K562 (cell line): Measurements from ENCODE around the gene OPA1. TPM values are rescaled to one million over a fixed set of nuclear protein-coding genes. Genes with fewer than 3 reads are reported as not detected.

Experiments
- BRCA1 ChIP-seq, 2 experiments: fragments of 450-650 bp in 1 of 2; sonication (generic) in 1 of 2; formaldehyde crosslinking in 1 of 2; IDR thresholded peaks; 2 replicates each; pipeline versions ENCODE4 v1.5.0 to v1.6.1; 2017 to 2020; ENCODE audit warnings: mild to moderate bottlenecking in 1 of 2, missing genetic modification reagents in 1 of 2
- EP300 ChIP-seq: IDR thresholded peaks from 2 replicates; pipeline ENCODE4 v1.6.1; 2012; ENCODE audit warnings: low read length, improper control_type of control experiment
- MAFG ChIP-seq: fragments of 450-650 bp; conservative IDR thresholded peaks from 2 replicates; pipeline ENCODE4 v1.6.1; 2016; ENCODE audit warnings: missing genetic modification characterization, missing compliant biosample characterization
- ZNF395 ChIP-seq: fragments of 200-800 bp; sonication (Bioruptor generic); IDR thresholded peaks from 2 replicates; pipeline ENCODE4 v1.6.1; 2017; ENCODE audit warnings: missing genetic modification characterization, missing compliant biosample characterization
- polyA plus RNA-seq, 8 experiments: library from polyadenylated mRNA; depleted of rRNA in 4 of 8; stranded (reverse) in 5 of 8; unstranded in 3 of 8; fragments of >200 nt; fragmentation: Nextera tagmentation in 2 of 8; fragmentation: Illumina TruSeq in 1 of 8; extraction: Ambion mirVana in 2 of 8; extraction: Trizol in 1 of 8; gene quantifications; 2 replicates each; pipeline versions ENCODE4 v1.2.1 to v1.2.3, GENCODE V29; 2011 to 2014; ENCODE audit warnings: inconsistent platforms in 1 of 8, missing spikeins in 1 of 8
- total RNA-seq, 7 experiments: library from RNA; depleted of rRNA in 6 of 7; stranded (reverse); fragments of >200 nt in 6 of 7; fragmentation: Illumina TruSeq in 2 of 7; extraction: Trizol in 2 of 7; gene quantifications; 2 replicates each; pipeline versions ENCODE4 v1.2.1 to v1.2.3, GENCODE V29; 2011 to 2021; ENCODE audit warnings: low replicate concordance in 1 of 7
- TF ChIP-seq, protein P1 (sequence below), 2 experiments: fragments of 450-650 bp in 1 of 2; sonication (generic) in 1 of 2; formaldehyde crosslinking; conservative IDR thresholded peaks; 2 replicates each; pipeline versions ENCODE4 v1.4.0 to v1.8.1; 2020 to 2022; ENCODE audit warnings: mild to moderate bottlenecking in 1 of 2, missing genetic modification reagents in 1 of 2
- TF ChIP-seq, protein P2 (sequence below), 2 experiments: fragments of 450-650 bp; conservative IDR thresholded peaks; 2 replicates each; pipeline ENCODE4 v1.6.1; 2017; ENCODE audit warnings: mild to moderate bottlenecking in 2 of 2, moderate library complexity in 2 of 2

Gene OPA1
- total and polyA plus RNA-seq, 9 of the 15 experiments (the other 6 are each of a cell fraction or from before 2014, with no cell fraction given) = 19.7 to 127 (median 94.7) TPM

DNA sequence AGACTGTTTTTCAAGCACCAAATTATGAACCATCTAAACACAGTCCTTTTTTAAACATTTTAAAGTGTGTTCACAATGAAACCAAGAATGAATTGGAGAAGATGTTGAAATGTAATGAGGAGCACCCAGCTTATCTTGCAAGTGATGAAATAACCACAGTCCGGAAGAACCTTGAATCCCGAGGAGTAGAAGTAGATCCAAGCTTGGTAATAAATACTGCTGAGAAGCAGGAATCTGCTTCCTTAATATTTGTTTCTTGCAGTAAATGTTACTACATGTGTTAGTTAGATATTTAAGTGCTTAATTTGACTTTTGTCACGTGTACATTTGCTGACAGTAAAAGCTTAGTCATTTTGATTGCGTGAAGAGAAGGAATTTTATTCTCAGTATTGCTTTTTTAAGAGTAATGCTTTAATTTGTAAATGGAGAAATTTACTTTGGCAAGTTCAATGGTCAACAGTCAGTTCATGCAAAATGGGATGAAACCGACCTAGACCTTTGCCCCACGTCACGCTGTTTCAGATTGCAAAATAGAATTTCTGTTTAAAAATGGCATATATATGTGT is 69.8 kb downstream of the OPA1 start (continued):
- 0 out of 2 replicates have a peak, but pooled peaks have one; percentile 45 for TF ChIP-seq ZNF395
- TF ChIP-seq, protein P1, sequence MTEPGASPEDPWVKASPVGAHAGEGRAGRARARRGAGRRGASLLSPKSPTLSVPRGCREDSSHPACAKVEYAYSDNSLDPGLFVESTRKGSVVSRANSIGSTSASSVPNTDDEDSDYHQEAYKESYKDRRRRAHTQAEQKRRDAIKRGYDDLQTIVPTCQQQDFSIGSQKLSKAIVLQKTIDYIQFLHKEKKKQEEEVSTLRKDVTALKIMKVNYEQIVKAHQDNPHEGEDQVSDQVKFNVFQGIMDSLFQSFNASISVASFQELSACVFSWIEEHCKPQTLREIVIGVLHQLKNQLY (CRISPR knock-in tag; conservative IDR thresholded peaks at IDR 0.05) = 0 out of 4 replicates have a peak, but pooled peaks of 1 of the 2 experiments have one; percentile 48
- TF ChIP-seq BRCA1 (IDR thresholded peaks at IDR 0.05) = no peak
- TF ChIP-seq BRCA1 (CRISPR knock-in tag; IDR thresholded peaks at IDR 0.05) = no peak
- peak; percentile 5; the same call in 1 of the 2 replicates for TF ChIP-seq EP300
- TF ChIP-seq, protein P2, sequence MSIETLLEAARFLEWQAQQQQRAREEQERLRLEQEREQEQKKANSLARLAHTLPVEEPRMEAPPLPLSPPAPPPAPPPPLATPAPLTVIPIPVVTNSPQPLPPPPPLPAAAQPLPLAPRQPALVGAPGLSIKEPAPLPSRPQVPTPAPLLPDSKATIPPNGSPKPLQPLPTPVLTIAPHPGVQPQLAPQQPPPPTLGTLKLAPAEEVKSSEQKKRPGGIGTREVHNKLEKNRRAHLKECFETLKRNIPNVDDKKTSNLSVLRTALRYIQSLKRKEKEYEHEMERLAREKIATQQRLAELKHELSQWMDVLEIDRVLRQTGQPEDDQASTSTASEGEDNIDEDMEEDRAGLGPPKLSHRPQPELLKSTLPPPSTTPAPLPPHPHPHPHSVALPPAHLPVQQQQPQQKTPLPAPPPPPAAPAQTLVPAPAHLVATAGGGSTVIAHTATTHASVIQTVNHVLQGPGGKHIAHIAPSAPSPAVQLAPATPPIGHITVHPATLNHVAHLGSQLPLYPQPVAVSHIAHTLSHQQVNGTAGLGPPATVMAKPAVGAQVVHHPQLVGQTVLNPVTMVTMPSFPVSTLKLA (conservative IDR thresholded peaks at IDR 0.05) = peak; percentile 23 to 30; a peak in 1 of 4 replicates
- peak; percentile 62; the same call in 1 of the 2 replicates for TF ChIP-seq MAFG (tag)
